PFSK-1 (cell line): ENCODE data around the gene ENDOV.

Experiments
- FOXP2 ChIP-seq: optimal IDR thresholded peaks from 2 replicates; pipeline ENCODE3; 2011; ENCODE audit warnings: borderline replicate concordance, control low read depth, inconsistent platforms; ENCODE audit not compliant: insufficient read depth; ENCODE audit errors: extremely low read length, extremely low read depth
- POLR2AphosphoS5 ChIP-seq: IDR thresholded peaks from 2 replicates; pipeline ENCODE4 v1.6.1; 2012; ENCODE audit warnings: low read depth, mild to moderate bottlenecking, control low read depth, low read length, moderate library complexity
- REST ChIP-seq, 2 experiments: IDR thresholded peaks; 2 replicates each; pipeline versions ENCODE4 v1.6.1 to v1.8.0; 2011 to 2012; ENCODE audit warnings: low read depth in 2 of 2, low read length in 2 of 2, control low read depth in 1 of 2, inconsistent platforms in 1 of 2, mild to moderate bottlenecking in 1 of 2, moderate library complexity in 1 of 2; ENCODE audit not compliant: insufficient read depth in 1 of 2
- SIN3A ChIP-seq: IDR thresholded peaks from 2 replicates; pipeline ENCODE4 v1.6.1; 2012; ENCODE audit warnings: mild to moderate bottlenecking, low read length, moderate library complexity, borderline replicate concordance; ENCODE audit not compliant: insufficient read depth
- TAF1 ChIP-seq: IDR thresholded peaks from 2 replicates; pipeline ENCODE4 v1.6.1; 2012; ENCODE audit warnings: low read length, control low read depth, borderline replicate concordance; ENCODE audit not compliant: insufficient read depth

Gene ENDOV

DNA sequence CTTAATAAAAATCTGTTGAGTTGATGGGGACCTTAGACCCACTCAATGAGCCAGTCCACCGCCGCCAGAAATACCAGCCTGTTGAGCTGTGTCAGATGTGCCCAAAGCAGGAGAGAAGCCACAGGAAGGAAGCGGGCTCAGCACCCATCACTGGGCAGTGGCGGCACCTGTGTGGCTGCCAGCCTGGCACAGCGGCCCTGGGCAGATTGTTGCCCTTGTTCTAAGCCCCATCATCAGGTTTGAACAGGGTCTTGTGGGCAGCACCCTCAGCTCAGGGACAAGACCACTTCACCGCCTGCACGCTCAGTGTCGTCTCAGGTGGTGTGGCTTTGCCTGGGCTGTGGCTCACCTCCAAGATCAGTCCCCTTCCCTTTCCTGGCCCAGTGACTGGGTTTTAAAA lies 9.3 kb downstream of the ENDOV start:
- TF ChIP-seq REST (IDR thresholded peaks at IDR 0.05; ENCODE audit: insufficient read depth in 1 of 2, low read depth in 2 of 2, low read length in 2 of 2) (no peak), POLR2AphosphoS5 (no peak)

DNA sequence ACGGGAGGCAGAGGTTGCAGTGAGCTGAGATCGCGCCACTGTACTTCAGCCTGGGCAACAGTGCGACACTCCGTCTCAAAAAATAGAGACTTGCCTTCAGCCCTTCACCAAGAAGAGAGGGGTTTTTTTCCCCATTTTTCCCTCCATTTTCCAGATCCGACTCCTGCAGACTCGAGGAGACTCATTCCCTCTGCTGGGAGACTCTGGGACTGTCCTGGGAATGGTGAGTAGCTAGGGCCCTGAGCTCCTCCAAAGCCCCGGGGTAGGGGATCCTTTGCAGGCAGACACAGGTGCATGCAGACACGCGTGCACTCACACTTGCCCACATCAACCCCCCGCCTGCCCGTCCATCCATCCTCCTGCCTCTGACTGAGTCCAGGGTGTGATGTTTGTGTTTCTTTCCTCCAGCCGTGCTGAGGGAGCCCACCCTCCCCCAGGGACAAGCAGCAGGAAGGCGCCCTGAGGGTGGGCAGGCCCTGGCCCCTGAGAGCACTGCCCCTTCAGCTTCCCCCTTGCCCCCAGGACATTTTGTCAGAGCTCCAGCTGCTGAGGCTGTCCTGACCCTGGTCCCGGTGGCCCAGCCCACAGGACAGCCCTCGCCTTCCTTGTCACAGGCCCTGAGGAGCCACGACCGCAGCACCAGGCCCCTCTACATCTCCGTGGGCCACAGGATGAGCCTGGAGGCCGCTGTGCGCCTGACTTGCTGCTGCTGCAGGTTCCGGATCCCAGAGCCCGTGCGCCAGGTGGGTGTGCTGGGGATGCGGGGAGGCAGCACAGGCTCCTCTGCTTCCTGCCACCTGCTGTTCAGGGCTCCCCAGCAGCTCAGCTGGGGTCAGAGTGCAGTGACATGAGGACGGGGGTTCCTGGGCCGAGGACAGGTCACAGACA lies 10.2 kb downstream of the ENDOV start:
- TF ChIP-seq SIN3A (no peak), REST (IDR thresholded peaks at IDR 0.05; ENCODE audit: insufficient read depth in 1 of 2, low read depth in 2 of 2, low read length in 2 of 2) (no peak), POLR2AphosphoS5 (no peak), FOXP2 (no peak)

DNA sequence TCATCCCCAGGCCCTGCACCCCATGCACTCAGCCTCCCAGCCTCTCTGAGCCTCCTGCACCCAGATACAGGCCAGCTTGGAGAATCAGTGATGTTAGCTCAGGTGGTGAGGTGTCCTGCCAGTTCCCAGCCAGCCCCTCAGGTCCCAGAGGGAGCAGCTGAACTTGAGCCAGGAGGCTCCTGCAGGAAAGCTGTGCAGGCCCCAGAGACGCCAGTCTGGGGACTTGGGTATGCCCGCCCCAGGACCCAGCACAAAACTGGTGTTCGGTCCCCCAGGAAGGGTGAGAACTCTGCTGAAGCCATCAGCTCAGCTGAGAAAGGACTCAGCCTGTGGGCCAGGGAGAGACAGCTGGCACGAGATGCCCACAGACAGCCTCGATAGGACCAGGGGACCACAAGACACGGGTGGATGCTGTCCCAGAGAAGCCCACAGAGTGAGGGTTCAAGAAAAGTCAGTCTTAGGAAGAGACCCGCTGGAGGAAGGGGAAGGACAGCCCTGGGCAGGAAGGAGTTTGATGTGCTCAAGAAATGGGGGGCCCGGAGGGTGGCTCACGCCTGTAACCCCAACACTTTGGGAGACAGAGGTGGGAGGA lies 11.0 kb downstream of the ENDOV start:
- TF ChIP-seq SIN3A (no peak), TAF1 (no peak), REST (IDR thresholded peaks at IDR 0.05; ENCODE audit: insufficient read depth in 1 of 2, low read depth in 2 of 2, low read length in 2 of 2) (no peak), FOXP2 (no peak), POLR2AphosphoS5 (no peak)

DNA sequence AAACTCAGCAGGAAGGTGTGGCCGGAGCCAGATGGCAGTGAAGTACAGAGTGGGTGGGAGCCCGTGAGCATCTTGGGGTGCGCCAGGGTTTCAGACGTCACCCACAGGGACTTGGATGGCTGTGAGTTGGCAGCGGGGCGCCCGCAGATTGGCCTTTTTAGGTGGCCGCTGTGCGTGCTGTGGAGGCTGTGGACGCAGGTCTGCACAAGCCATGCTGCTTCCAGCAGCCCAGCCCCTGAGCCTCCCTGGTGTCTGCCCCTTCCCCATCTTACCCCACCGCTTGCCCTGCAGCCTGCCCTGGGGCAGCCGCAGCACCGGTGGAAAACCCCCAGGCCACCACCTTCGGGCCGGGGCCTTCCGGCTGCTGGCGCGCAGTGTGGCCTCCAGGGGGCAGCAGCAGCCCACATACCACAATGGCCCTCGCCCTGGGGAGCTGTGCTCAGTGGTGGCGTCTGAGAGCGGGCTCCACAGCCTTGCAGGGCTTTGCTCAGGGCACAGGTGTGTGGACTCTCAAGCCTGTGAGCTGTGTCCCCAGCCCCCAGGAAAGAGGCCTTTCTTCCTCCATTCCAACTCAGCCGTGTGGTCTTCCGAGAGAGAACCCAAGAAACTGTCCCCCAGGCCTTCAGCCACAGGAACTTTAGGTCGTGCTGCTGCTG lies 11.8 kb downstream of the ENDOV start:
- no peak for TF ChIP-seq POLR2AphosphoS5
- peak; percentile 91 for TF ChIP-seq FOXP2

- TF ChIP-seq POLR2AphosphoS5 (no peak), TAF1 (no peak), REST (IDR thresholded peaks at IDR 0.05; ENCODE audit: insufficient read depth in 1 of 2, low read depth in 2 of 2, low read length in 2 of 2) (no peak), SIN3A (no peak), FOXP2 (no peak)
Measured at GRCh38 chr17:80427366-80428282, 12.7 kb downstream of the ENDOV start.
